NCI-H2029 (cell line): Measurements from ENCODE around the gene QSOX1.
A peak's percentile ranks its signal among the peaks of the same experiment; 100 is the strongest.

Experiments used
- DNase-seq: peaks from one replicate; lab custom pipeline; 2025; lab: John Stamatoyannopoulos, UW

Gene QSOX1

GRCh38 chr1:180169640-180170195 lies 15.0 kb downstream of the QSOX1 start:
- DNase-seq, result no peak

DNA sequence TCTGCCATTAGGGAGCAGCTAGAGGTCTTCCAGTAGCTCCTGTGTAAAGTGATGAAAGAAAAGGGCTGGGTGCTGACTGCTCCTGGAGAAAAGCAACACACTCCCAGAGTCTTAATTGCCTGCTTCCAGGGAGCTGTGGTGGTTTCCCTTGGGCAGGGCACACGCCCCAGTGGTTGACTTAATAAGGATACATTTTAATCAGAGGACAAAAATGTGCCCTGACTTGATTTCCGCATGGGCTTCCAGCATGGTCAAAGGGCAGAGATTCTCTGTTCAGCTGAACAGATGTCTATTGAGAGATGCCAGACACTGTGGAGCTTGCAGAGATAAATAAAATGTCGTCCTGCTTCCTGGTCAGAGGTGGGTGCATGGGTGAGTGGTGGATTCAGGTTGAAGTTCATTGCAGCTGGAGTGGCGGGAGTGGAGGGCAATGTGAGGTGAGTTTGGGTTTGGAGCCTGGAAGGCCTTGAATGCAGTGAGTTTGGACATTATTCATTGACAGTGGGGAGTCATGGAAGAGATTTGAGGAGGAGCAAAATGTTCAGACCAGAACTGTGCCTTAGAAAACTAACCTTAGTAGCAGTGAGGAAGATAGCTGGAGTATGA lies 16.0 kb downstream of the QSOX1 start:
- DNase-seq, result no peak

DNA sequence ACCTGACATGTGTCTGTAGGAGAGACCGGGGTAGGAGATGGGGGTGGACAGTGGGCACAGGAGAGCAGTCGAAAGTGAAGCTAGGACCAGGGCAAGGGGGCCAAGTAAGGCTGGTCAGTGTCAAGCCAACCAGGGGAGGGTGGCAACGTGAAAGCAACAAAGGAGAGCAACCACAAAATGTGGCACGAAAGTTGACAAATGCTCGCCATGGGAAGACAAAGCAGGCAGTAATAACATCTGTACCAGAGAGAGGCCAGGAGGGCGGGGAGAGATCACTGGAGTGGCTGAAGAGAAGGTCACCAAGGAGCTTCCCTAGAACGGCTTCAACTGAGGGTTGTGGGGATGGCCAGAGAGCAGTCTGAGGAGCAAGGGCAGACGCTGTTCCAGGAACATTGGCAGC lies 17.0 kb downstream of the QSOX1 start:
- DNase-seq, result no peak

DNA sequence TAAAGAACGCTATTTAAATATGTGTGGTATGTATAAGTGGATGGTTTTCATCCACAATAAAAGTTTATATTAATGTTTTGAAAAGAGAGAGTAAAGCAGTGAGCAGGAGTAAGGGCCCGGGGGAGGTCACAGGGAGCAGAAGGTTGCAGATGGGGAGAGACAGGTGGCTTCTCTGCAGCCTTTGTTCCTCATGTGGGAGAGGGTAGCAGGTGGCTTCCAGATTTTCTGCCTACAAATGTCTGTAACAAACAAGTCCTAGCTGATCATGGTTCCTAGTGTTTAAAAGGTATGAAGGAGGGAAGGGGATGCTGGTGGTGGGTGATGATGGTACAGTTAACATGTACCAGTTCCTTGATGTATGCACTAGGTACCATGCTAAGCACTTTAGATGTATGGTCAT lies 18.8 kb downstream of the QSOX1 start:
- DNase-seq, result no peak

- peak; percentile 60 for DNase-seq
Measured at GRCh38 chr1:180173952-180174351, 19.3 kb downstream of the QSOX1 start.

DNA sequence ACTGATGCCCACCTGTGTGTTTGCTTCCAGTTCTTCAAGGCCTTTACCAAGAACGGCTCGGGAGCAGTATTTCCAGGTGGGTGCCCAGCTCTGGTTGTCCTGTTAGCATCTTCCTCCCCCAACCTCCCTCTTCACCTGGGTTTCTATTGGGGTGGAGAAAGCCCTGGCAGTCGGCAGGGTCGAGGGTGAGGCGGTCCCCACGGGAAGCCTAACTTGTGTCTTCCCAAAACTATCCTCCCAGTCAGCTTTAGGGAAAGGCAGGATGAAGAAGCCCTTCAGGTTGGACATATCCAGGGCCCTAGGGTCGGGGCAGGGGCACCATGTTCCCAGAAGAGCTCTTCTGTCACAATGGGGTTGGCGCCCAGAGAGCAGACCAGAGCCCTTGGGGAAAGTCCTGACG lies 20.6 kb downstream of the QSOX1 start:
- DNase-seq, result no peak

GRCh38 chr1:180175806-180176205 lies 21.1 kb downstream of the QSOX1 start:
- no peak for DNase-seq

- no peak for DNase-seq
Measured at GRCh38 chr1:180176965-180177364, 22.3 kb downstream of the QSOX1 start.

- no peak for DNase-seq
Measured at GRCh38 chr1:180177931-180178330, 23.3 kb downstream of the QSOX1 start.

DNA sequence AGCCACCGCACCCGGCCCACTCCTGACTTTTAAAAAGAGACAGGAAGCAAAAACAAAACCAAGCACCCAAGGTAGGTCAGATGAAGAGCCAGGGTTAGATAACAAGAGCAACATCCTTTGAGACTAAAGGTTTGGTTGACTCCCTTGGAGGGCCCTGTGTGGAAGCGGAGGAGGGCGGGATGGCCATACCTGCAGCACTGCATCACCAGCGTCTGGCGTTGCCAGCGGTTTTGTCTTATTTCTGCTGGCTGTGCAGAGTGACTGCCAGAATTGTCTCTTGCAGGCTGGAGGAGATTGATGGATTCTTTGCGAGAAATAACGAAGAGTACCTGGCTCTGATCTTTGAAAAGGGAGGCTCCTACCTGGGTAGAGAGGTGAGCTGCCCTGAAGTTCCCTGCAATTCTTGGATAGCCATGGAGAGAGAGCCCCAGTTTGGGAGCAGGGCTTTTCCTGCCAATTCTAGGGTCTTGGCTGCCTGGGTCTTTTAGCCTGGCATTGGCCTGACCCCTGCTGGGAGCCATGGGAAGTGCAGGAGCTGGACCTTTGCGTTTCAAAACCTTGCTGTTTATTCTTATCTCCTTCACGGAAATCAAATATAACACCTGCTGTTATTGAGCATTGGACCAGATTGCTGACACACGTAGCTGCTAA lies 24.0 kb downstream of the QSOX1 start:
- no peak for DNase-seq

GRCh38 chr1:180179162-180179957 lies 24.7 kb downstream of the QSOX1 start:
- no peak for DNase-seq

- no peak for DNase-seq
Measured at GRCh38 chr1:180181048-180181447, 26.4 kb downstream of the QSOX1 start.

DNA sequence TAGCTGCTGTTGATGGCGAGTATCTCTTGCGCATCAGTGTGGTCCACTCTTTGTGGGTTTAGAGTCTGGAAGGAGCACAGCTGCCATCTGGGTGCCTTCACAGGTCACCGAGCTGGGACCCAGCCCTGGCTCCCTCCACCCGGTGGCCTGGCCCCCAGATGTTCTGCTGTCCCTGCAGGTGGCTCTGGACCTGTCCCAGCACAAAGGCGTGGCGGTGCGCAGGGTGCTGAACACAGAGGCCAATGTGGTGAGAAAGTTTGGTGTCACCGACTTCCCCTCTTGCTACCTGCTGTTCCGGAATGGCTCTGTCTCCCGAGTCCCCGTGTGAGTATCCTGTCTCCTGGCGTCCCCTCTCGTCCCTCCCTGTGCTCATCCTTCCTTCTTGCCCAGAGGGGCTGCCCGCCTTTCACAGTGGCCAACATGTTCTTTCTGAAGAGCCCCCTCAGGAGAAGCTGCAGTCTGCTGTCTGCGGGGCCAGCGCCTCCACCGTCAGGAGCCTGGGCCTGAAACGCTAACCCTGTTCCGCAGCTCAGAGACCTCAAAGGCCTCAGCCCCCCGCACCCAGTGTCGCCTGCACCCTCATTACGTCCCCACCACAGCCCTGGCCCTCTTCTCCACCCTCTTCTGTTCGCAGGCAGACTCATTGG lies 27.4 kb downstream of the QSOX1 start:
- no peak for DNase-seq

- DNase-seq, result no peak
Measured at GRCh38 chr1:180182643-180183311, 28.1 kb downstream of the QSOX1 start.

DNA sequence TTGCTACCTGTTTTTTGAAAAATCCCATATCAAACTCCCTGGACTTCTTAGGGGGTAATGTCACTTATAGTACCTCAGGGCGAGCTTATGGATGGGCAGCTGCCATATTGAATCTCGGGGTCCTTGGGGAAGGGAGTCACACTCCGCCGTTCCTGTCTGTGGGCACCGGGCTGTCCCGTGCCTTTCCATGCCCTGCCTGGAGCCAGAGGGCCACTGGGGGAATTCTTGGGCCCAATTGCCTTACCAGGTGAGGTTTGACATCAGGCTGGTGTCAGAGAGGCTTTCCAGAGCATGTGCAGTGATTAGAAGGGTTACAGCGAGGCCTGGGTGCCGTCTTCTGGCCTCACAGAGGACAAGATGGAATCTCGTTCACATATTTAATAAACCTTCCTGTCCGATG lies 28.8 kb downstream of the QSOX1 start:
- no peak for DNase-seq

DNA sequence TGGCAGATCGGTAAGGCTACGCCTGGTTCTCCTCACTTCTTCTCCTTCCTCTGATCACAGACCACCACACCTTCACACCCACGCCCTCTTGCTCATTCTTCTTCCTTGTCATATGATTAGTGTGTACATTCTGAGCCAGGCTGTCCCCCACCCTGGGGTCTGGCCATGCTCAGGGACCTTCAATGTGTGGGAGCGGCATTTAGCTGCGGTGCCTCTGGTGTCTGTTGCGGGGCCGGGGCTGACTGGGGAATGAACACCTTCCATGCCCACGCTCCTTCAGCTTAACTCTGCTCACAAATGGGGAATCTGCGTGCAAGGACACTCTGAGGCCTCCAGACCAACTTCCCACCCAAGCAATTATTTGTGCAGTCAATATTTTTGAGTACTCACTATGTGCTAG lies 29.4 kb downstream of the QSOX1 start:
- DNase-seq, result no peak

- no peak for DNase-seq
Measured at GRCh38 chr1:180185281-180185680, 30.6 kb downstream of the QSOX1 start.

DNA sequence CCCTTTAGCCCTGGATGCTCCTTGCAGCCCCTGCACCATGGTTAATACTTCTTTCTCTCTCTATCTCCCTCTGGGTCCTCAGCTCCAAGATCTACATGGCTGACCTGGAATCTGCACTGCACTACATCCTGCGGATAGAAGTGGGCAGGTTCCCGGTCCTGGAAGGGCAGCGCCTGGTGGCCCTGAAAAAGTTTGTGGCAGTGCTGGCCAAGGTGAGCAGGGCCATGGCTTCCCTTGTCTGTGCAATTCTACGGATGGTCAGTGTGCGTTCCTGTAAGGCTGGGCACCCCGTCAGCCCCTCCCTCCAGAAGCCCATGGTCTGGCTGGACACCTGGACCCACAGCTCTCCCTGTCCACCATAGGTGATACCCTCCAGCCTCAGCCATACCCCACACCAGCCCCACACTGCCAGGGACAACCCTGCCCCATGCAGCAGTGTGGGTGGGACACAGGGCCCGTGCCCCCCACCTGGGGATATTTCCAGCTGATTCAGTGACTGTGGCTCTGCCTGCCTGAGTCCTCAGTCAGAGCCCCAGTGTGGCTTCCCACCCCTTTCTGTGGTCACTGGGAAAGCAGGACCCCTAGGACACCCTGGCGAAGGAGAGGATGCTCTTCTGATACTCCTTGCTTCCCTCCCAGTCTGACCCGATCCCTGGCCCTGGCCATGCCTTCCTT lies 31.4 kb downstream of the QSOX1 start:
- no peak for DNase-seq

- no peak for DNase-seq
Measured at GRCh38 chr1:180186831-180187230, 32.2 kb downstream of the QSOX1 start.

DNA sequence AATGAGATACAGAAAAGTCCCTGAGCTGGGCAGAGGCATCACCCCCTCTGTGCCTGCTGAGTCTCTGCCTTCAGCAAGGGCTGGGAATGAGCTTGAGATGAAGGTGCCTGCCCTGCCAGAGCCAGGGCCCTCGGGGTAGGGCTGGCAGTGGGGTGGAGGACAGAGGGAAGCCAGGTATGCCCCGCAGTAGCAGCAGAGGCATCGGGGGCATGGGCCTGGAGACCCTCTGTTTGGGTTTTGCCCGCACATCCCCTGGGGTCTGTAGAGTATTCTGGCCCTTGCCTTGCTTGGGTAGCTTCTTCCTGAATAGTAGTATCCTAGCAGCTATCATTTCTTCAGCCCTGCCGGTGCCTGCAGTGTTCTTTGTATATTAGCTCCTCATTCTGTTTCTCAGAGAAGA lies 33.0 kb downstream of the QSOX1 start:
- no peak for DNase-seq

DNA sequence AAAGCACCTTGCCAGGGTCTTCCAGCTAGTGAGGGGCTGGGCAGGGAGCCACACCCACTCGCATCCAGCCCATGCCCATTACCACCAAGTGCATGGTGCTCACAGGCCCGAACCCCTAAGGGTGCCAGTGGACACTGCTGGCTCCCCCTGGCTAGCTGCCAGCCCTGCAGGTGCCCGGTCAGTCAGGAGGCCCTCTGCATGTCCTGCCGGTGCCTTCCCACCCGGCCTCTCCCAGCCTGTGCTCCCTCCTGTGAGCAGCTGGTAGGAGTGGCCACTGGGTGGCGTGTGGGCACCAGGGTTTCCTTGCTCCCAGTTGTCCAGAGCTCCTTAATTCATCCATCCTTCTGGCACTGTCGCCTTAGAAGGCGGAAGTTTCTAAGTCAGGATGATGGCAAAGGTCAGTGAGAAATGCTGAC lies 33.4 kb downstream of the QSOX1 start:
- no peak for DNase-seq
